Measurements from ENCODE around the gene PCIF1.
A peak's percentile ranks its signal among the peaks of the same experiment; 100 is the strongest.

Gene PCIF1

DNA sequence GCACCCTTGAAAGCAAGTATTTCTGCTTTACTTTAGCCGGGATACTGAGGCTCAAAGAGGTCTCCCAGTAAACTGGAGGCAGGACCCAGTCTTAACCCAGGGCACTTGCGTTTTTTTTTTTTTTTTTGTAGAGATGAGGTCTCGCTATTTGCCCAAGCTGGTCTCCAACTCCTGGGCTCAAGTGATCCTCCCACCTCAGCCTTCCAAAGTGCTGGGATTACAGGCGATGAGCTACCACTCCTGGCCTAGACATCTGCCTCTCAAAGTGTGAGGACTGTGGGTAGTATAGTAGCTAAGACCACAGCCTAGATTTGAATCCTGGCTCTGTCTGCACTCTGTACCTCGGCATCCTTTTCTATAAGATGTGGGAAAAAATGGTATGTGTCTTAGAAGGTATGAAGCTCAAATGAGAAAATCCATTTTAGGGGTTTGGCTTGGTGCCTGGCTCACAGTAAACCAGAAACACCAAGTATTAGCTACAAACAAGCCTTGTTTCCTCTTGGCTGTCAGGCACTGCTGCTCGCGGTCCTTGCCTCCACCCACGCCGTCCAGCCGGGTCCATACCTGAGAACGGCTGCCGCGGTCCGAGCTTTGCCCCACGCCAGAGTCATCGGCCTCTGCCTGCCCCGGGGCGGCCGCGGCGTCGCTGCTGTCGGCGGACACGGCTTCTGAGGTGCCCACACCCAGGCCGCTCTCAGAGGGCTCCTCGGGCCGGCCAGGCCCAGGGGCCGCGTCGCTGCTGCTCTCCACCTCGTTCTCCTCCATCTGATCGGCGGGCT, 36.4 kb downstream of the PCIF1 start:
- peaks cover 24% of the 10 kb centered on the region for H3K4me1 ChIP-seq (ENCODE audit: control insufficient read depth, insufficient read depth, low read length, unreplicated experiment)
- peak overlapping the region; percentile 5 for H2AFZ ChIP-seq (ENCODE audit: low read length, unreplicated experiment)
- H3K36me3 ChIP-seq (ENCODE audit: insufficient read depth, low read length): no peaks in the 10 kb centered on the region
- H3K79me2 ChIP-seq (ENCODE audit: control insufficient read depth, insufficient read depth, low read length, unreplicated experiment): peaks cover 20% of the 10 kb centered on the region
- H3K27ac ChIP-seq (ENCODE audit: low read depth, low read length): peak overlapping the region; percentile 96
- peak overlapping the region; percentile 79 for H3K4me3 ChIP-seq (ENCODE audit: low read depth, low read length)
- H3K27me3 ChIP-seq (ENCODE audit: insufficient read depth, low read length): no peaks in the 10 kb centered on the region

DNA sequence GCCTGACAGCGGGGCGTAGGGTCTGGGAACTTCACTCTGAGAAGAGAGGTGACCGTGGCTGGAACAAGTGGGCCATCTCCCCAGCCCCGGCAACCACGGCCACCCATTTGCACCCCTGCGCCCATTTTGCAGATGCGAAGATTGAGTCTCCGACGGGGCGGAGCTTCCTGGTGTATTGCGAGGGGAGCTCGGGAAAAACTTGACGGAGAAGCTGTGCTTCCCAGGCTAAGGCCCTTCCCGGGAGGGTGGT, 36.9 kb downstream of the PCIF1 start:
- Histone ChIP-seq H3K4me3 (ENCODE audit: low read depth, low read length) (peak overlapping the region; percentile 79), H3K27me3 (ENCODE audit: insufficient read depth, low read length) (no peaks in the 10 kb centered on the region), H3K79me2 (ENCODE audit: control insufficient read depth, insufficient read depth, low read length, unreplicated experiment) (peaks cover 20% of the 10 kb centered on the region), H3K36me3 (ENCODE audit: insufficient read depth, low read length) (no peaks in the 10 kb centered on the region), H3K4me1 (ENCODE audit: control insufficient read depth, insufficient read depth, low read length, unreplicated experiment) (peaks cover 24% of the 10 kb centered on the region), H2AFZ (ENCODE audit: low read length, unreplicated experiment) (no peak overlapping the region), H3K27ac (ENCODE audit: low read depth, low read length) (peak overlapping the region; percentile 96)

DNA sequence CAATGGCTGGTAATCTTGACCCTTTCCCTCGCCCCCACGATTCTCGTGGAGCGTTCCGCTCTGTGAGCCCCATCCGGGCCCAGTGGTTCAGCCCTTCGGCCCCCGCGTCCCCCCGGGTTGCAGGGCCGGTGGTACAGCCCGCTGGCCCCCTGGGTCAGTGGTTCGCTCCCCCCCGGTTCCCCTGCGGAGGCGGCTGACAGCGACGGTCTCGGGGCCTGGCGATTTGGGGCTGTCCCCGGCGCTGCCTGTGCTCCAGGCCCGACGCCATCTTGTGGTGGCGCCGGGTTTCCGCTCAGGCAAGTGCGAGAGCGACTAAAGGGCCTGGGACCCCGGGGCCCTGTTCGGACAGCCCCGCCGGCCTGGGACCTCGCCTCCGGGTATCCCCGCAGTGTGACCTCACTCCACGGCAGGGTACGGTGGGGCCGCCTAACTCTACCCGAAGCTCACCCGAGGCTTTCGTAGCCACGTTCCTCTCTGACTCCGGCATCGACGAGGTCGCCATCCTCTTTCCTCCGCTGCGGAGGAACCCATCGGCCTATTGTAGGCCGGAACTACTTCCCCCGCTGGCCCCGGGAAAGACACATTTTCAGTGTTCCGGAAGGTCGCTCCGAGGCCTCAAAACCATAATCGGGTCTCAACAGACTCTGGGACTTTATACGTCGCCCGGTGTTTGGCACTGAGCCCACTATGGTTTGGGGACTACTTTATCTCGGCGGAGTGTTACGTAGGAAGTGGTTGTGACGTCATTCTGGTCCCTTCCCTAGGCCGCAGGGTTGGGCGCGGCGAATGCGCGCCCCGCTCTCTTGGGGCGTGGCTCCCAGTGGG, 37.4 kb downstream of the PCIF1 start, which contains the start of gene ZNF335:
TSS of gene ZNF335 (minus strand) at position 529 of the 825 bp plus-strand sequence. CDS start 793 bp downstream, outside the sequence.
- peaks cover 20% of the 10 kb centered on the region for H3K79me2 ChIP-seq (ENCODE audit: control insufficient read depth, insufficient read depth, low read length, unreplicated experiment)
- no peaks in the 10 kb centered on the region for H3K36me3 ChIP-seq (ENCODE audit: insufficient read depth, low read length)
- peak within 1 kb of the TSS; percentile 79 for H3K4me3 ChIP-seq (ENCODE audit: low read depth, low read length)

GRCh38 chr20:45972500-45973183, 38.2 kb downstream of the PCIF1 start:
- Histone ChIP-seq H3K4me1 (ENCODE audit: control insufficient read depth, insufficient read depth, low read length, unreplicated experiment) (peaks cover 24% of the 10 kb centered on the region), H3K27ac (ENCODE audit: low read depth, low read length) (peak overlapping the region; percentile 96), H3K36me3 (ENCODE audit: insufficient read depth, low read length) (no peaks in the 10 kb centered on the region), H3K4me3 (ENCODE audit: low read depth, low read length) (peak overlapping the region; percentile 79), H3K79me2 (ENCODE audit: control insufficient read depth, insufficient read depth, low read length, unreplicated experiment) (peaks cover 20% of the 10 kb centered on the region), H2AFZ (ENCODE audit: low read length, unreplicated experiment) (peak overlapping the region; percentile 73), H3K27me3 (ENCODE audit: insufficient read depth, low read length) (no peaks in the 10 kb centered on the region)

More for the DNA sequence above, 37.4 kb downstream of the PCIF1 start, which contains the start of gene ZNF335:
- peaks cover 24% of the 10 kb centered on the region for H3K4me1 ChIP-seq (ENCODE audit: control insufficient read depth, insufficient read depth, low read length, unreplicated experiment)
- H3K27ac ChIP-seq (ENCODE audit: low read depth, low read length): peak within 1 kb of the TSS; percentile 96
- H3K27me3 ChIP-seq (ENCODE audit: insufficient read depth, low read length): no peaks in the 10 kb centered on the region
- peak within 1 kb of the TSS; percentile 73 for H2AFZ ChIP-seq (ENCODE audit: low read length, unreplicated experiment)

GRCh38 chr20:45974896-45975565, 40.5 kb downstream of the PCIF1 start:
- H2AFZ ChIP-seq (ENCODE audit: low read length, unreplicated experiment): no peak overlapping the region
- peaks cover 4% of the 10 kb centered on the region for H3K4me1 ChIP-seq (ENCODE audit: control insufficient read depth, insufficient read depth, low read length, unreplicated experiment)
- no peaks in the 10 kb centered on the region for H3K27me3 ChIP-seq (ENCODE audit: insufficient read depth, low read length)
- no peak overlapping the region for H3K4me3 ChIP-seq (ENCODE audit: low read depth, low read length)
- H3K79me2 ChIP-seq (ENCODE audit: control insufficient read depth, insufficient read depth, low read length, unreplicated experiment): peaks cover 12% of the 10 kb centered on the region
- H3K27ac ChIP-seq (ENCODE audit: low read depth, low read length): no peak overlapping the region
- H3K36me3 ChIP-seq (ENCODE audit: insufficient read depth, low read length): no peaks in the 10 kb centered on the region

DNA sequence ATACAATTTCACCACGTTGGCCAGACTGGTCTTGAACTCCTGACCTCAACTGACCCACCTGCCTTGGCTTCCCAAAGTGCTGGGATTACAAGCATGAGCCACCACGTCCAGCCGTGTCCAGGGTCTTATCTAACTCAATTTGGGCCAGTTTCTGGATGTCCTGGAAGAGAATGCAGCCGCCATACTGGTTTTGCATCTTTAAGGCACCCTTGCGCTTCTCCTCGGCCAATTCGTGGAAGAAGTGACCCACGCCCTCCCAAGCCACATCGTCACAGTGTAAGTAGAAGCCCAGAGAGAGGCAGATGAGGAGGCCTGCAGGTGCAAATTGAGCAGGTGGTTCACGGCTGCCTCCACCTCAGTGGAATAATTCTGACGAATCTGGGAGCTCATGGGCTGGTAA, 41.2 kb downstream of the PCIF1 start:
- Histone ChIP-seq H3K27ac (ENCODE audit: low read depth, low read length) (no peak overlapping the region), H3K27me3 (ENCODE audit: insufficient read depth, low read length) (no peaks in the 10 kb centered on the region), H3K36me3 (ENCODE audit: insufficient read depth, low read length) (no peaks in the 10 kb centered on the region), H3K79me2 (ENCODE audit: control insufficient read depth, insufficient read depth, low read length, unreplicated experiment) (peaks cover 7% of the 10 kb centered on the region), H3K4me3 (ENCODE audit: low read depth, low read length) (no peak overlapping the region), H2AFZ (ENCODE audit: low read length, unreplicated experiment) (no peak overlapping the region), H3K4me1 (ENCODE audit: control insufficient read depth, insufficient read depth, low read length, unreplicated experiment) (no peaks in the 10 kb centered on the region)

GRCh38 chr20:45976086-45976485, 41.6 kb downstream of the PCIF1 start:
- no peak overlapping the region for H2AFZ ChIP-seq (ENCODE audit: low read length, unreplicated experiment)
- no peak overlapping the region for H3K27ac ChIP-seq (ENCODE audit: low read depth, low read length)
- H3K79me2 ChIP-seq (ENCODE audit: control insufficient read depth, insufficient read depth, low read length, unreplicated experiment): peaks cover 3% of the 10 kb centered on the region
- H3K36me3 ChIP-seq (ENCODE audit: insufficient read depth, low read length): no peaks in the 10 kb centered on the region
- no peaks in the 10 kb centered on the region for H3K27me3 ChIP-seq (ENCODE audit: insufficient read depth, low read length)
- no peak overlapping the region for H3K4me3 ChIP-seq (ENCODE audit: low read depth, low read length)
- no peaks in the 10 kb centered on the region for H3K4me1 ChIP-seq (ENCODE audit: control insufficient read depth, insufficient read depth, low read length, unreplicated experiment)

- Histone ChIP-seq H3K4me1 (ENCODE audit: control insufficient read depth, insufficient read depth, low read length, unreplicated experiment) (no peaks in the 10 kb centered on the region), H3K27ac (ENCODE audit: low read depth, low read length) (no peak overlapping the region), H2AFZ (ENCODE audit: low read length, unreplicated experiment) (no peak overlapping the region), H3K4me3 (ENCODE audit: low read depth, low read length) (no peak overlapping the region), H3K79me2 (ENCODE audit: control insufficient read depth, insufficient read depth, low read length, unreplicated experiment) (no peaks in the 10 kb centered on the region), H3K36me3 (ENCODE audit: insufficient read depth, low read length) (no peaks in the 10 kb centered on the region), H3K27me3 (ENCODE audit: insufficient read depth, low read length) (no peaks in the 10 kb centered on the region)
Observed at GRCh38 chr20:45981261-45981660, 46.8 kb downstream of the PCIF1 start.

GRCh38 chr20:45983279-45983743, 48.8 kb downstream of the PCIF1 start:
- Histone ChIP-seq H2AFZ (ENCODE audit: low read length, unreplicated experiment) (no peak overlapping the region), H3K27me3 (ENCODE audit: insufficient read depth, low read length) (no peaks in the 10 kb centered on the region), H3K4me3 (ENCODE audit: low read depth, low read length) (no peak overlapping the region), H3K27ac (ENCODE audit: low read depth, low read length) (no peak overlapping the region), H3K79me2 (ENCODE audit: control insufficient read depth, insufficient read depth, low read length, unreplicated experiment) (no peaks in the 10 kb centered on the region), H3K4me1 (ENCODE audit: control insufficient read depth, insufficient read depth, low read length, unreplicated experiment) (no peaks in the 10 kb centered on the region), H3K36me3 (ENCODE audit: insufficient read depth, low read length) (no peaks in the 10 kb centered on the region)

GRCh38 chr20:45985573-45985972, 51.1 kb downstream of the PCIF1 start:
- Histone ChIP-seq H3K27ac (ENCODE audit: low read depth, low read length) (no peak overlapping the region), H2AFZ (ENCODE audit: low read length, unreplicated experiment) (no peak overlapping the region), H3K4me1 (ENCODE audit: control insufficient read depth, insufficient read depth, low read length, unreplicated experiment) (no peaks in the 10 kb centered on the region), H3K36me3 (ENCODE audit: insufficient read depth, low read length) (no peaks in the 10 kb centered on the region), H3K27me3 (ENCODE audit: insufficient read depth, low read length) (no peaks in the 10 kb centered on the region), H3K79me2 (ENCODE audit: control insufficient read depth, insufficient read depth, low read length, unreplicated experiment) (no peaks in the 10 kb centered on the region), H3K4me3 (ENCODE audit: low read depth, low read length) (no peak overlapping the region)

Data from ACC112 (cell line).